HG03378 (cell line): ENCODE data around the gene PMM2.

Experiments used
- ATAC-seq: cut with Tn5 transposase; IDR thresholded peaks from one replicate; pipeline ENCODE4 v1.9.1; 2021; ENCODE audit warnings: mild to moderate bottlenecking, moderate library complexity; ENCODE audit not compliant: unreplicated experiment

PMM2 gene

GRCh38 chr16:8849411-8850011 is 51.9 kb downstream of the PMM2 start:
- ATAC-seq, result no peak

- no peak for ATAC-seq
These were observed 52.7 kb downstream of the PMM2 start for GRCh38 chr16:8850279-8850885.

GRCh38 chr16:8851761-8852403 is 54.2 kb downstream of the PMM2 start:
- ATAC-seq, result no peak

GRCh38 chr16:8852534-8852933 is 54.9 kb downstream of the PMM2 start:
- ATAC-seq, result no peak

- ATAC-seq, result no peak
These were observed 55.5 kb downstream of the PMM2 start for GRCh38 chr16:8853150-8853549.

- no peak for ATAC-seq
These were observed 56.0 kb downstream of the PMM2 start for GRCh38 chr16:8853611-8854010.

GRCh38 chr16:8854298-8854948 is 56.8 kb downstream of the PMM2 start:
- no peak for ATAC-seq

- no peak for ATAC-seq
These were observed 57.6 kb downstream of the PMM2 start for GRCh38 chr16:8855051-8855786.

GRCh38 chr16:8855972-8856371 is 58.3 kb downstream of the PMM2 start:
- no peak for ATAC-seq

GRCh38 chr16:8858994-8859912 is 61.6 kb downstream of the PMM2 start:
- no peak for ATAC-seq

- ATAC-seq, result no peak
These were observed 62.6 kb downstream of the PMM2 start for GRCh38 chr16:8859913-8860881.

- ATAC-seq, result no peak
These were observed 64.1 kb downstream of the PMM2 start for GRCh38 chr16:8861563-8862308.

- no peak for ATAC-seq
These were observed 64.9 kb downstream of the PMM2 start for GRCh38 chr16:8862309-8863130.

- ATAC-seq, result no peak
These were observed 66.2 kb downstream of the PMM2 start for GRCh38 chr16:8863594-8864424.

- no peak for ATAC-seq
These were observed 67.0 kb downstream of the PMM2 start for GRCh38 chr16:8864480-8865110.
